Nephron progenitor cell (in vitro differentiated cells): ENCODE data around the gene SNTB2.

Experiments
- DNase-seq: peaks from one replicate; pipeline ENCODE4 v3.0.0; 2021
- H3K27ac Mint-ChIP-seq: 2 replicates; pipeline ENCODE4 v1.8.0; 2021; ENCODE audit warnings: mild to moderate bottlenecking, moderate library complexity, mixed read lengths
- H3K27me3 Mint-ChIP-seq: 2 replicates; pipeline ENCODE4 v1.8.0; 2021; ENCODE audit warnings: mild to moderate bottlenecking, low read depth, mixed read lengths; ENCODE audit not compliant: poor library complexity
- H3K36me3 Mint-ChIP-seq: 2 replicates; pipeline ENCODE4 v1.8.0; 2021; ENCODE audit warnings: low read depth, mixed read lengths
- H3K4me1 Mint-ChIP-seq: 2 replicates; pipeline ENCODE4 v1.8.0; 2021; ENCODE audit warnings: mixed read lengths
- H3K4me3 Mint-ChIP-seq: 2 replicates; pipeline ENCODE4 v1.8.0; 2021; ENCODE audit warnings: mild to moderate bottlenecking, moderate library complexity, mixed read lengths
- H3K9me3 Mint-ChIP-seq: 2 replicates; pipeline ENCODE4 v1.8.0; 2021; ENCODE audit warnings: mild to moderate bottlenecking, moderate library complexity, mixed read lengths
- TF ChIP-seq, protein P1 (sequence below): fragments of 200-600 bp; sonication (generic); IDR thresholded peaks from 2 replicates; pipeline ENCODE4 v1.5.0; 2021; ENCODE audit warnings: antibody characterized with exemption

The SNTB2 gene

DNA sequence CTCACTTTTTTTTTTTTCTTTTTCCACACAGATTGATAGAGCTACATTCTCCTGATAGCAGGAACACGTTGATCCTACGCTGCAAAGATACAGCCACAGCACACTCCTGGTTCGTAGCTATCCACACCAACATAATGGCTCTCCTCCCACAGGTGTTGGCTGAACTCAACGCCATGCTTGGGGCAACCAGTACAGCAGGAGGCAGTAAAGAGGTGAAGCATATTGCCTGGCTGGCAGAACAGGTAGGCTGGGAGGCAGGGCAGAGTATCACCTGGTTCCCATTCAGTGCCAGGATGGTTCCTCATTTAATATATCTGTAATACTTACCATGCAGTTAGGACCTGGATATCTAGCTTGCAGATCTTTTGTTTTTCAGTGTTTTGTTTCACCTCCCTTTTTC lies 73.1 kb downstream of the SNTB2 start:
- Mint-ChIP-seq H3K36me3 (peaks cover 46% of the 10 kb centered on the region), H3K27ac (peak overlapping the region; percentile 7), H3K9me3 (no peaks in the 10 kb centered on the region), H3K4me3 (no peak overlapping the region), H3K4me1 (no peaks in the 10 kb centered on the region), H3K27me3 (no peaks in the 10 kb centered on the region)
- TF ChIP-seq, protein P1, sequence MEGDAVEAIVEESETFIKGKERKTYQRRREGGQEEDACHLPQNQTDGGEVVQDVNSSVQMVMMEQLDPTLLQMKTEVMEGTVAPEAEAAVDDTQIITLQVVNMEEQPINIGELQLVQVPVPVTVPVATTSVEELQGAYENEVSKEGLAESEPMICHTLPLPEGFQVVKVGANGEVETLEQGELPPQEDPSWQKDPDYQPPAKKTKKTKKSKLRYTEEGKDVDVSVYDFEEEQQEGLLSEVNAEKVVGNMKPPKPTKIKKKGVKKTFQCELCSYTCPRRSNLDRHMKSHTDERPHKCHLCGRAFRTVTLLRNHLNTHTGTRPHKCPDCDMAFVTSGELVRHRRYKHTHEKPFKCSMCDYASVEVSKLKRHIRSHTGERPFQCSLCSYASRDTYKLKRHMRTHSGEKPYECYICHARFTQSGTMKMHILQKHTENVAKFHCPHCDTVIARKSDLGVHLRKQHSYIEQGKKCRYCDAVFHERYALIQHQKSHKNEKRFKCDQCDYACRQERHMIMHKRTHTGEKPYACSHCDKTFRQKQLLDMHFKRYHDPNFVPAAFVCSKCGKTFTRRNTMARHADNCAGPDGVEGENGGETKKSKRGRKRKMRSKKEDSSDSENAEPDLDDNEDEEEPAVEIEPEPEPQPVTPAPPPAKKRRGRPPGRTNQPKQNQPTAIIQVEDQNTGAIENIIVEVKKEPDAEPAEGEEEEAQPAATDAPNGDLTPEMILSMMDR = no peak
- DNase-seq = no peak

DNA sequence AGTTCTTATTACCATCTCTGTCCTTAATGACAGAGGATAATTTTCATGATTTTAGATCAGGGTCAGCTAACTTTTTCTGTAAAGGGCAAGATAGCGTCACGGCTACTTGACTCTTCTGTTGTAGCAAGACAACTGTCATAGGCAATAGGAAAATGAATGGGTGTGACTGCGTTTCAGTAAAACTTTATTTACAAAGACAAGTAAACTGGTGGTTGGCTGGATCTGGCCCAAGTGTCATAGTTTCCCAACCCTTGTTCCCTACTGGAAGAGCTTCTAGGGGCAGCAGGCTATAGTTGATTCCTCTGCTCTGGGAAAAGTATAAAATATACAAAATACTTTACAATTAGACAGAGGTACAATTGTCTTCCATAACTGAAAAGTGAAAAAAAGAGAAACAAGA lies 73.5 kb downstream of the SNTB2 start:
- DNase-seq = no peak
- TF ChIP-seq, protein P1 = no peak
- H3K4me1 Mint-ChIP-seq = no peaks in the 10 kb centered on the region
- H3K36me3 Mint-ChIP-seq = peaks cover 46% of the 10 kb centered on the region
- H3K4me3 Mint-ChIP-seq = no peak overlapping the region
- no peaks in the 10 kb centered on the region for H3K9me3 Mint-ChIP-seq
- H3K27ac Mint-ChIP-seq = peak overlapping the region; percentile 14
- no peaks in the 10 kb centered on the region for H3K27me3 Mint-ChIP-seq

DNA sequence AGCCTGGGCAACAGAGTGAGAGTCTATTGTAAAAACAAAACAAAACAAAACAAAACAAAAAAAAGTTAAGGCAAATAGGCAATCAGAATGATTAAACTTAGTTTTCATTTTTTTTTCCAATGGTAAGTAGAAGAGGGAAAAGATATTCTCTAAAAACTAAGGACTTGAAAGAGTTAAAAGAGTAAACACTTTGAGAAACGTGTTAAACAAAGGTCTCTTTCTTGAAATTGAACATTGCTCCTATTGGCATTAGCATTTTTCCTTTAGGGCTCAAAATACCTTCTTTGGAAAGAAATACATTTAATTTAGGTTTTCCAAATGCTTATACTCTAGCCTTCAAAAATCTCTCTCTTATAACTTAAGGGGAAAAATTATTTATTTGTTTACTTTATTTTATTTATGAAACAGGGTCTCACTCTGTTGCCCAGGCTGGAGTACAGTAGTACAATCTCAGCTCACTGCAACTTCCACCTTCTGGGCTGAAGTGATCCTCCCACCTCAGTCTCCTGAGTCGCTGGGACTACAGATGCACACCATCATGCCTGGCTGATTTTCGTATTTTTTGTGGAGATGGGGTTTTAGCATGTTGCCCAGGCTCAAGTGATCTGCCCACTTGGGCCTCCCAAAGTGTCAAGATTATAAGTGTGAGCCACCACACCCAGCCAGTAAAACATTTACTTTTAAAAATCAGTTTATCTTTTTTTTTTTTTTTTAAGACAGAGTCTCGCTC lies 79.5 kb downstream of the SNTB2 start:
- Mint-ChIP-seq H3K36me3 (peaks cover 55% of the 10 kb centered on the region), H3K4me3 (no peak overlapping the region), H3K27ac (no peak overlapping the region), H3K4me1 (no peaks in the 10 kb centered on the region), H3K9me3 (no peaks in the 10 kb centered on the region), H3K27me3 (no peaks in the 10 kb centered on the region)
- TF ChIP-seq, protein P1 = no peak
- DNase-seq = no peak

DNA sequence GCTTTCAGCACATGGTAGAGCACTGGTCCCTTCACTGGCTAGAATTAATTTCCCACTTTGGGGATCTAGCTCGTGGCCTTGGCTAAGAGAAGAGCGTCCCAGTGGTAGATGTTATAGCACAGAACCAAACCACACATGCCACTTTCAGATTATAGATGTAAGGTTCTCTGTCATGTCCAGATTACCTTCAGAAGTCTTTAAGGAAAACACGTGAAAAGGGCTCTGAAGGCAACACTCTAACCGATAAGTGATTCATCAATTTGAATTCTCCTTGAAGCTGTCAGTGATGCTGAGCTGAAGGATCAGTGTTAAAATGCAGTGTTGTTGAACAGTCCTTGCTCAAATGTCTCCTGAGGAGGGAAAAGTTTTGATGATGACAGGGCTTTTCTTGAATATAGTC lies 80.7 kb downstream of the SNTB2 start:
- TF ChIP-seq, protein P1 = no peak
- no peak overlapping the region for H3K4me3 Mint-ChIP-seq
- no peak for DNase-seq
- H3K9me3 Mint-ChIP-seq = no peaks in the 10 kb centered on the region
- H3K27me3 Mint-ChIP-seq = no peaks in the 10 kb centered on the region
- H3K4me1 Mint-ChIP-seq = no peaks in the 10 kb centered on the region
- peaks cover 54% of the 10 kb centered on the region for H3K36me3 Mint-ChIP-seq
- H3K27ac Mint-ChIP-seq = peak overlapping the region; percentile 78

DNA sequence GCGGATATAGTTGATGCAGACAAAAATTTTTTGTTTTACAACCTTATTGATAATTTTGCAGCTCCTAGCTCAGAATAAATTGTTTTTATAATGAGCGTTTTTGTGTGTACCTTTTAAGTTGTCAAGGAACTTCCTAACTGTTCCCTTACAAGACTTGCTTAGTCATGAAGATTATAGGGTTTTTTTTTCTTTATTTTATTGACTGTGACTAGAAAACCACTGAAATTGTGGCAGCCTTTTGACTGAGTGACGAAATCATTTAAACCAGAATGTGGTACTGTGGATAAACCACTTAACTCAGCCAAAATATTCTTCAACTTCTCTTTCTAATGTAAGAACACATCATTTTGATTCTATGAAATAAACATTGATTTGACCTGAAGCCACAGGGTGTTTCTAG lies 83.4 kb downstream of the SNTB2 start:
- TF ChIP-seq, protein P1 = no peak
- Mint-ChIP-seq H3K27ac (no peak overlapping the region), H3K4me1 (no peaks in the 10 kb centered on the region), H3K27me3 (no peaks in the 10 kb centered on the region), H3K4me3 (no peak overlapping the region), H3K36me3 (peaks cover 47% of the 10 kb centered on the region), H3K9me3 (no peaks in the 10 kb centered on the region)
- no peak for DNase-seq

DNA sequence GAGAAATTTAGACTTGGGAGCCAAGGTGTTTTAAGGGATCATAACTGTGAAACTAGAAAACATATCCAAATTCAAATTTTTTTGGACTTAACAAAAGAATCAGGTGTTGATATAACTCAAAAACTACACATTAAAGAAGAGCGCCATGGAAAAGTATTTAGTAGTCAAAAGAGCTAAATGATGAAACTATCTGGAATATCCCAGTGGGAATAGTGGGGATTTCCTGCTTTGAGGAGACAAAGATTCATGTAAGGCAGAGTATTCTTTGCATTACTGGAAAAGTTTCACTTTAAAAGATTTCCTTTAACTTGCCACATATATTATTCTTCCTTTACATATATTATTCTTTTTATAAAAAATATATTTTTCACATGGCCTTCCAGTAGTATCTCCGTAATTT lies 83.9 kb downstream of the SNTB2 start:
- Mint-ChIP-seq H3K36me3 (peaks cover 47% of the 10 kb centered on the region), H3K27ac (no peak overlapping the region), H3K27me3 (no peaks in the 10 kb centered on the region), H3K4me1 (no peaks in the 10 kb centered on the region), H3K4me3 (no peak overlapping the region), H3K9me3 (no peaks in the 10 kb centered on the region)
- TF ChIP-seq, protein P1 = no peak
- DNase-seq = no peak
